Measurements from ENCODE around the gene THOC1. TPM values are rescaled to one million over a fixed set of nuclear protein-coding genes. Genes with fewer than 3 reads are reported as not detected.

Gene THOC1
- total RNA-seq, 1 donor from 2014 or later, result 241 TPM

- Histone ChIP-seq H3F3A (ENCODE audit: low read depth) (no peaks in the 10 kb centered on the region), H4K20me1 (ENCODE audit: low read depth) (no peaks in the 10 kb centered on the region), H3K27me3 (no peaks in the 10 kb centered on the region), H3K4me1 (no peaks in the 10 kb centered on the region), H3K36me3 (peaks cover 49% of the 10 kb centered on the region), H3K79me2 (ENCODE audit: low read depth) (peaks cover 28% of the 10 kb centered on the region), H3K9me3 (ENCODE audit: low read depth) (no peaks in the 10 kb centered on the region), H3K9ac (no peak overlapping the region), H3K27ac (no peak overlapping the region), H3K4me2 (no peak overlapping the region), H3K4me3 (no peak overlapping the region), H2AFZ (replicated peaks) (no peak overlapping the region)
- no peak for DNase-seq (ENCODE audit: low spot score)
- H3K9me3 Mint-ChIP-seq, result no peaks in the 10 kb centered on the region
- H3K27ac Mint-ChIP-seq, result no peak overlapping the region
- no peak for TF ChIP-seq EZH2phosphoT487 (IDR thresholded peaks at IDR 0.05)
- no peak for TF ChIP-seq EZH2 (IDR thresholded peaks at IDR 0.05)
- no peak for TF ChIP-seq CTCF (IDR thresholded peaks at IDR 0.05)
- peaks cover 3% of the 10 kb centered on the region for H3K27me3 Mint-ChIP-seq (ENCODE audit: insufficient read depth, low read depth)
- H3K4me3 Mint-ChIP-seq, result no peak overlapping the region
- peaks cover 14% of the 10 kb centered on the region for H3K36me3 Mint-ChIP-seq
- no peaks in the 10 kb centered on the region for H3K4me1 Mint-ChIP-seq
These were observed 7.3 kb downstream of the THOC1 start for GRCh38 chr18:260547-260946.

- TF ChIP-seq CTCF (IDR thresholded peaks at IDR 0.05) (no peak), EZH2 (IDR thresholded peaks at IDR 0.05) (no peak), EZH2phosphoT487 (IDR thresholded peaks at IDR 0.05) (no peak)
- Mint-ChIP-seq H3K4me3 (no peak overlapping the region), H3K27ac (no peak overlapping the region), H3K27me3 (ENCODE audit: insufficient read depth, low read depth) (no peaks in the 10 kb centered on the region), H3K9me3 (no peaks in the 10 kb centered on the region), H3K4me1 (no peaks in the 10 kb centered on the region), H3K36me3 (peaks cover 8% of the 10 kb centered on the region)
- no peak overlapping the region for H3K4me3 ChIP-seq
- no peak overlapping the region for H3K4me2 ChIP-seq
- H3K9ac ChIP-seq, result no peak overlapping the region
- H3K79me2 ChIP-seq (ENCODE audit: low read depth), result no peaks in the 10 kb centered on the region
- DNase-seq (ENCODE audit: low spot score), result no peak
- H4K20me1 ChIP-seq (ENCODE audit: low read depth), result peaks cover 3% of the 10 kb centered on the region
- no peaks in the 10 kb centered on the region for H3F3A ChIP-seq (ENCODE audit: low read depth)
- H2AFZ ChIP-seq (replicated peaks), result no peak overlapping the region
- H3K4me1 ChIP-seq, result no peaks in the 10 kb centered on the region
- H3K27ac ChIP-seq, result no peak overlapping the region
- H3K9me3 ChIP-seq (ENCODE audit: low read depth), result no peaks in the 10 kb centered on the region
- peaks cover 44% of the 10 kb centered on the region for H3K36me3 ChIP-seq
- no peaks in the 10 kb centered on the region for H3K27me3 ChIP-seq
These were observed 12.7 kb downstream of the THOC1 start for GRCh38 chr18:255171-255570.

GRCh38 chr18:253121-253520, 14.7 kb downstream of the THOC1 start:
- no peak overlapping the region for H3K4me3 ChIP-seq
- no peak overlapping the region for H3K27ac Mint-ChIP-seq
- H3F3A ChIP-seq (ENCODE audit: low read depth), result no peaks in the 10 kb centered on the region
- TF ChIP-seq EZH2phosphoT487 (IDR thresholded peaks at IDR 0.05) (no peak), CTCF (IDR thresholded peaks at IDR 0.05) (no peak), EZH2 (IDR thresholded peaks at IDR 0.05) (no peak)
- peaks cover 9% of the 10 kb centered on the region for H3K36me3 Mint-ChIP-seq
- no peak overlapping the region for H3K9ac ChIP-seq
- H3K9me3 Mint-ChIP-seq, result no peaks in the 10 kb centered on the region
- peaks cover 34% of the 10 kb centered on the region for H3K36me3 ChIP-seq
- no peak overlapping the region for H3K27ac ChIP-seq
- no peaks in the 10 kb centered on the region for H3K27me3 ChIP-seq
- DNase-seq (ENCODE audit: low spot score), result no peak
- no peak overlapping the region for H2AFZ ChIP-seq (replicated peaks)
- no peaks in the 10 kb centered on the region for H3K9me3 ChIP-seq (ENCODE audit: low read depth)
- no peaks in the 10 kb centered on the region for H3K27me3 Mint-ChIP-seq (ENCODE audit: insufficient read depth, low read depth)
- H3K4me1 ChIP-seq, result no peaks in the 10 kb centered on the region
- H4K20me1 ChIP-seq (ENCODE audit: low read depth), result peaks cover 3% of the 10 kb centered on the region
- H3K4me2 ChIP-seq, result no peak overlapping the region
- no peaks in the 10 kb centered on the region for H3K4me1 Mint-ChIP-seq
- no peak overlapping the region for H3K4me3 Mint-ChIP-seq
- H3K79me2 ChIP-seq (ENCODE audit: low read depth), result no peaks in the 10 kb centered on the region
